GM21737 (cell line): ENCODE data around the gene OR2V1.
"Not testable (repeated sequence)": the region's sequence is repeated elsewhere in the genome, so short reads cannot be mapped to it uniquely, and the experiment has no call there.

ENCODE experiments used
- ATAC-seq: cut with Tn5 transposase; IDR thresholded peaks from one replicate; pipeline ENCODE4 v1.9.1; 2021; ENCODE audit warnings: mild to moderate bottlenecking, moderate library complexity; ENCODE audit not compliant: unreplicated experiment

The OR2V1 gene

DNA sequence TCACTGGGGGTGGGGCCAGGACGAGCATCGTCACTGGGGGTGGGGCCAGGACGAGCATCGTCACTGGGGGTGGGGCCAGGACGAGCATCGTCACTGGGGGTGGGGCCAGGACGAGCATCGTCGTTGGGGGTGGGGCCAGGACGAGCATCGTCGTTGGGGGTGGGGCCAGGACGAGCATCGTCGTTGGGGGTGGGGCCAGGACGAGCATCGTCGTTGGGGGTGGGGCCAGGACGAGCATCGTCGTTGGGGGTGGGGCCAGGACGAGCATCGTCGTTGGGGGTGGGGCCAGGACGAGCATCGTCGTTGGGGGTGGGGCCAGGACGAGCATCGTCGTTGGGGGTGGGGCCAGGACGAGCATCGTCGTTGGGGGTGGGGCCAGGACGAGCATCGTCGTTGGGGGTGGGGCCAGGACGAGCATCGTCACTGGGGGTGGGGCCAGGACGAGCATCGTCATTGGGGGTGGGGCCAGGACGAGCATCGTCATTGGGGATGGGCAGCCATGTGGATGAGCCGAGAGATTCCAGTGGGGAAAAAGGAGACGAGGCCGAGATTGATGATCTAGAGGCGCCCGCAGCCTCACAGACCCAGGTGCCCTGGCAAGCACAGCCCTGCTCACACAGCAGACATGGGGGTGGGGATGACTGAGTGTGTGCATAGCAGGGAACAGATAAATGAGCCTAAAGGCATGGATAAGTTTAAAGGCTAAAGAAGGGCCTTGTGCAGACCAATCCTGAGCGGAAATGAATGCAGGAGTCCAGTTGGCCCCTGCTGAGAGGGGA lies 30.0 kb upstream of the OR2V1 start:
- not testable (repeated sequence) for ATAC-seq

DNA sequence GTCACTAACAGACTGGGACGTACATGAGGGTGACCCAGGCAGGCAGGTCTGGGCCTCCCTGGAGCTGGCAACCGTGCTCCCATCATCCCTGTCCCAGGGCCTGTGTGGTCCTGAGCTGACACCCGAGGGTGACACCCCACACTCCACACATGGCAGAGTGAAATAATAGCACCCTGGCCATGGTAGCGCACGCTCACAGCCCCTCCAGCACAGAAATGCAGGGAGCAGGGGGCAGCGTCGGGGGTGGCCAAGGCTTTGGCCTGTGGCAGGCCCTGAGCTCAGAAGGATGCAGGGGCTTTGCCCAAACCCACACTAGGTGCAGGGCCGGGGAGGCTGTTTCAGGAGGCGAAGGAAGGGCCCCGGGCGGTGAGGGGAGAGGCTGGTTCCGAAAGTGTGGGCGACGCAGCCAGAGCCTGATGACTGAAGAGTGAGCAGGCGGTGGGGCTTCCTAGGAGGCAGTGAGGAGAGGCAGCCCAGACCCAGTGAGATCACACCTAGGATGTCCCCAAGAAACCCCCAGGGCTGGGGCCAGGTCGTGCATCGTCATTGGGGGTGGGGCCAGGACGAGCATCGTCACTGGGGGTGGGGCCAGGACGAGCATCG lies 29.3 kb upstream of the OR2V1 start:
- ATAC-seq: no peak

DNA sequence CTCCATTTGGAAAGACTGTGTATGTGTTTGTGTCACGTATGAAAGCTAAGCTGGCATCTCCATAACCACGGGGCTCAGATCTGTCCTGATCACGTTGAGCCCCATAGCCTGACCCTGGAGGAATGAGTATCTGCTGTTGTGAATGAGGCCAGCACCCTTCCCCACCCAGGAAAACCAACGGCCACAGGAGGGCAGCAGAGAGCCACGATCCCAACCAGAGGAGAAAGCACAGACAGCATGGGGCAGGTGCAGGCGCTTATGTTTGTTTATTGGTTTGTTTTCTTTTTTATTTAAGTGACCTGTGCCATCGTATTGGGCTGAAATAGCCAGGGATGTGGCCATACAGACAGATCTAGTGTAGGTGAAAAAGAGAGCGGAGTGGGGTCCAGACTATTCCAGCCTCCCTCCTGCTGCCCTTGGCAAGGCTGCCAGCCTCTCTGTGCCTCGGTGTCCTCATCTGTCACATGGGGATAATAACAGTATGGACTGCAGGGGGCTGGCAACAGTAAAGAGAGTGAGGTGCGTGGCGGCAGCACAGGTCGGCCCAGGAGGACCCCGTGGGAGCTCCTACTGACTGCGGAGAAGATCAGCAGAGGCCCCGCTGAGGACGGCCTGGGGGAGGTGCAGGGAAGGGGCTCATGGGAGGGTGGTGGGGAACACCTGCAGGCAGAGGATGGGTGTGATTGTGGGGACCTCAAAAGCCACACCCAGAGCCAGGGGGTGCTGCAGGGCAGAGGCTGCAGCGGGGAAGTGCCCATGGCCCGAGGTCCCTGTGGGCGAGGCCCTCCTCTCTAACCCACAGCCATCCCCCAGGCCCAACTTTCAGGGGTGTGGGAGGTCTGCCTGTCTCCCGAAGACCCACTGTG lies 28.6 kb upstream of the OR2V1 start:
- peak; percentile 67 for ATAC-seq

DNA sequence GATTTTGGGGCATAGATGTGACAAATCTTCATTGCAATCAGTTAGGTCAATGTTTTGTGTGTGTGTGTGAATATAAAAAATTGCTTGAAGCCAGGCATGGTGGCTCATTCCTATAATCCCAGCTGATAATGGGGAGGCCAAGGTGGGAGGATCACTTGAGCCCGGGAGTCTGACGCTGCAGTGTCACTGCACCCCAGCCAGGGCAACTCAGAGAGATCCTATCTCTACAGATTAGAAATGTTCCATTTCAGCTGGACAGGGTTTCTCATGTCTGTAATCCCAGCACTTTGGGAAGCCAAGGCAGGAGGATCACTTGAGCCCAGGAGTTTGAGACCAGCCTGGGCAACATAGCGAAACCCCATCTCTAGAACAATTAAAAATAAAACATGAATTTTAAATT lies 27.9 kb upstream of the OR2V1 start:
- ATAC-seq: no peak

DNA sequence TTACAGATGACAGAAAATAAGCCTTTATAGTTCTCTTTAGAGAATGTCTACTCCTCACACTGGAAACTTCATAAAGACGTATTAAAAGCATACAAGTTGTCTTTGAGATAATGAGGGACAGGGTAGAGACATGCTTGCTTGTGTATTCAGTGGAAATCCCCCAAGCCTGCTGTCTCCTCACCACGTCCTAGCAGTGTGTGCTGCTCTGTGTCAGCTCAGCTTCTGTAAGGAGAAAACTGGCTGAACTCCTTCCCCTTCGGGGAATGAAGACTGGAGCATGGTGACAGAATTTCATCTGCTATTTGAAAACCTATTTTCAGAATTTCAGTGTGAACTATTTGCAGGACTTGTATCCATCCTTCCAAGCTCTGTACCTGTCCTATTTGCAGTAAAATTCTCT lies 25.8 kb upstream of the OR2V1 start:
- no peak for ATAC-seq

DNA sequence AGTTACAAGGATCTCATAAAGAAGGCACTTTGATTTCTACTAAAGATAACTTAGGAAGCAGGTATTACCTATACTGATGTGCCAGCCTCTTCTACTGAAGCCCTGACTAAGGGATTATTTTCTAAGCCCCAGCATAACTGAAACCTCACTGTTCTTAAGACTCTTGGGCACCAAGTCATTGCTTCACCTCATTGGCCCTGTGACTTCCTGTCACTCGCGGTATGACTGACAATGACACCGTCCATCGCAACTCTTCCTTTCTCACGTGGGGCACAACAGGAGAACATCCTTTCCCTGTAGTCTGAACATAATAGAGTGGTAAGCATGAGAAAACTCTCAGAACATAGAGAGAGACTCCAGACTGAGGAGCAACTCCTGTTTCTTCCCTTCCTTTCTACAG lies 22.8 kb upstream of the OR2V1 start:
- no peak for ATAC-seq

DNA sequence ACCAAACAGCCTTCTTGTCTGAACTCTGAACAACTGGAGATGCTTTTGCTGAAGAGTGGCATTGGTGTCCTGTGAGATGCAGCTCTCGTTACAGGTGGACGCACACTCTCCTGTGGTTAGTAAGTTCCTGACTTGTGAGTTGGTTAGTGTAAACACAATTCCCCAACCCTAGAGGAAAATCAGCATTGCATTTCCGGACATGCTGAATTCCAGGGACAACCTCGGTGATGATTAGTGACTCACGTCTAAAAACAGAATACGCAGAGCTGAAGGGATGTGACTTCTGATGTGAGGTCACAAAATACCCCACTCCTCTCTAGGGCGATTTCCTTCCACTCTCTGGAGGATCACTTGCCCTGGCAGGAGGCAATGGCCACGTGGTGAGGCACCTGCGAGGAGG lies 21.4 kb upstream of the OR2V1 start:
- no peak for ATAC-seq

DNA sequence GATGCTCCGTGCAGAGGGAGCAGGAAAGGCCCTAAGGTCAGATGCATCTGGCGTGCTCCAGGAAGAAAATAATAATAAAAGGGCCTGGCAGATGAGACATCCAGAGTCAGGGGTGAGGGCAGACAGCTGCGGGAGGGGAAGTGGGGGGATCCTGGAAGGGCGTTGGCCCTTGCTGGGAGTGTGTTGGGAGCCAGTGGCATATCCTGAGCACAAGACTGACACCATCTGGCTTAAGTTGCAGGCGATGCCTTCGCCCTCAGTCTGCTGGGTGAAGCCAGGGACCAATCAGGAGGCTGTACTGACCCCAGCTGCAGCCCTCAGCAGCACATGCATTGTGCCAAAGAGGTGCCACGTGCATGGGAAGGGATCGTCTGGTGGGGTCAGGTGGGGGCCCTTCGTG lies 20.2 kb upstream of the OR2V1 start:
- ATAC-seq: no peak

DNA sequence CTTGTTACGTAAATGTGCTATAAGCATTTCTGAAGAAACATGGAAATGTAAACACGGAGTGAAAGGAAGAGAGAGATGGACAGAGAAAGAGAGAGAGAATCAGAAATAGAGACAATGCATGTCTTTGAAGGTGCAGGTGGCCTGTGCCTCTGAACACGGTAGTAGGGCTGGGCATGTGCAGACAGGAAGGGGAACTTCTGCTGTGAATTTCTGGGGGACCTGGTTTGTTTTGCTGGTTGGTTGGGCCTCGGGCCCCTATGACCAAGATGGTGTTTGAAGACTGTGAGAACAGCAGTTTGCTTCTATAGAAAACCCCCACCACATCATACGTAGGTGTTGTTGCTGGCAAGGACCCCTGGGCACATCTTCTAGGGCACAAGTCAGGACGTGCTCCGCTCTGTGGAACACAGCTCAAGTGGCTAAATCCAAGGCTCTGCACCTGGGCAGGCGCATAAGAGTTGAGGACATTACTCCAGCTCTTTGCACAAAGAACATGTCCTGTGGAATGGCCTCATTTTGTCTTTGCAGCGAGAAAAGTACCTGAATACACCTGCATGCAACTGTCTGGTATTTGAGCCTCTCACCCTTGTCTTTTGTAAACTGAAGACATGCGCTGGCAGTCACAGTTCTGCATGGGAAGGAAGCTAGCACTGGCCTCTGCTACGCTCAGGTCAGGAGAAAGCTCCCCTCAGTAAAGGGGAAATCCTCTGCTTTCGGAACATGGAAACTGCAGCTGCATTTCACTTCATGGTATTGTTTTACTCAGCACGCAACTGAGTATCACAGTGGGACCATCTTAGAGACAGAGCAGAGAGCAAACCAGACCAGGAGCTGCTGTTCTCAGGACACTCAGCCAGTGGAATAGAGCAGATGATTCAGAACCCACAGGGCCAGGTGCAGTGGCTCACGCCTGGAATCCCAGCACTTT lies 19.1 kb upstream of the OR2V1 start:
- ATAC-seq: peak; percentile 47

DNA sequence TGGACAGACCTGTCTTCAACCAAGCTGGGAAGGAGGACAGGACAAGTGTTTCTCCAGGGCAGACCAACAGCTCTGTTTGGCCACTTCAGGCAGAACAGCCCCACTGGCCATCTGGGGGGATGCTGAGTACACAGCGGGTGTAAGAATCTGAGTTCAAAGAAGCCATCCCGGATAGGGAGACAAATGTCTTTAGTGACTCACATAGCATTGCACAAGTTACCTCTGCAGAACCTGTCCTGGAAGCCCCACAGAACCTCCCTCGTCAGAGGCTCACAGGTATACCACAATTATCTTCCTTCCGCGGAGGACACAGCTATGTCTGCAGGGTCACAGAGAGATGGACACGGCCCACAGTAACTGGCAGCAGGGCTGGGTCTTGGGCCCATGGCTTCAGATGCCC lies 18.4 kb upstream of the OR2V1 start:
- no peak for ATAC-seq

DNA sequence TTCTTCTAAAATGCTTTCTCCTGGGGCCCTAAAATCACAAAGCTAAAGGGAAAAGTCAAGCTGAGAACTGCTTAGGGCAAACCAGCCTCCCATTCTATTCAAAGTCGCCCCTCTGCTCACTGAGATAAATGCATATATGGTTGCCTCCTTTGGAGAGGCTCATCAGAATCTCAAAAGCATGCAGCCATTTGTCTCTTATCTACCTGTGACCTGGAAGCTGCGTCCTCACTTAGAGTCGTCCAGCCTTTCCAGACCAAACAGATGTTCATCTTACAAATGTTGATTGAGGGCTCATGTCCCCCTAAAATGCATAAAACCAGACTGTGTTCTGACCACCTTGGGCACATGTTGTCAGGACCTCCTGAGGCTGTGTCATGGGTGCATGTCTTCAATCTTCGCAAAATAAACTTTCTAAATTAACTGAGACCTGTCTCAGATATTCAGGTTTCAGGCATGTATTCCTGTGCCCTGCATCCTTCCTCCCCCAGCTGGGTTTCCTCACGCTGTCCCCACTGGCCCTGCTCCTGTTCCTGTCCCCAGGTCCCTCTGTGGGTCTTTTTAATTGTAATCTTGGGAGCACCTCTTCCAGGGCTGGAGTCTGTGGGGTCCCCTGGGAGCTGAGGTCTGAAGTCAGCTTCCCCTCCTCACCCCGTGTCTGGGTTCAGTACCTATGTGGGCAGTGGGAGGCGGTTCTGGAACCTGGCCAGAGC lies 16.1 kb upstream of the OR2V1 start, which contains the start of gene OR2V2:
Gene OR2V2 (plus strand): TSS at position 660 of the 710 bp plus-strand sequence. CDS start 7,357 bp downstream, outside the sequence.
- ATAC-seq: not testable (repeated sequence)

DNA sequence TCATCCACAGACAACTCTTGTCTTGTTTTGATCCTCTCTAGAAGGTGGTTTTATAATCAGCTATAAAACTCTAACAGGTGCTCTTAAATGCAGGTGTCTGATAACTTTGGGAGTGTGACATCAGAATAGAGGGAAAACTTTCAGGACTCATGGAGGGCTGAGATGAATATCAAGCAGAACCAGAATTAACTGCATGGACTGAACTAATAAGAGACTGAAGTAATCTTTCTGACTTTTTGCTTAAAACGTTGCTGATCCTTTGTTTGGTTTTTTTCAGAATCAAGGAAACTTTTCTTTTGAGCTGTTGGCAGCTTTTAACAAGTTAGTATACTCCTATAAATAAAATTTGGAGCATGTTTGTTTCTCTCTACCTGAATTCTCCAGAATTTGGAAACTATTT lies 14.2 kb upstream of the OR2V1 start:
- no peak for ATAC-seq

DNA sequence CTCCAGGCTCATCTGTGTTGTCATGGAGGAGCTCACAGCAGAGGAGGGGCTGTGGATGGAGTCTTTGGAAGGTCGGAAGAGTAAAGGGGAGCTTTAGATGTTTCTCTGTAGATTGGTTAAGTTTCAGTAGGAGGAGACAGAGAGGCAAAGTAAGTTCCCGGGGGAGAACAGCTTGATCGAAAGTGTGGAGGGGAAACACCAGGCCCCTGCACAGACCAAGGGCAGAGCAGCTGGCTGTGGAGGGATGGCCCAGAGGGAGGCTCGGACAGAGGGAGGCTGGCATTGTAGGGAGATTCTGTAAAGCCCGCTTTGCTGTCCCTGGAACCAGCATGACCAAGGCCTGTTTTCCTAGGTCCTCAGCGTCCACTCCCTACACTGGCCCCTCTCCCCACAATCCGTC lies 11.1 kb upstream of the OR2V1 start:
- ATAC-seq: no peak

DNA sequence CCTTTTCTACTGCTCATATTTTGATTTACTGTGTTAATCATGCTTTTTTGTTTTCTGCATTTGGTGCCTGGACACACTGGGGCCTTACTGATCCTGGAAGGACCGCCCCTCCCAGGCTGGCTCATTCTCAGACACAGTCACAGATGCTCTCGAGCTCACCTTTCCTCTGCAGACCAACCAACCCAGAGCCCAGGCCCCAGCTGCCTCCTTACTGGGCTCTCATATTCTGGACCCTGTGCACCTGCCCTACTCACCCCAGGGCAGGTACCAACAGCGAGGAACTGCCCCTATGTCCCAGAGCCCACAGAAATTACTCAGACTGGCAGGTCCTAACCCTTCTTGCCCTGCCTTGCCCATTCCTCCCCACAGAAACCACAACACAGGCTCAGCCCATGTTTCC lies 9.8 kb upstream of the OR2V1 start:
- no peak for ATAC-seq

DNA sequence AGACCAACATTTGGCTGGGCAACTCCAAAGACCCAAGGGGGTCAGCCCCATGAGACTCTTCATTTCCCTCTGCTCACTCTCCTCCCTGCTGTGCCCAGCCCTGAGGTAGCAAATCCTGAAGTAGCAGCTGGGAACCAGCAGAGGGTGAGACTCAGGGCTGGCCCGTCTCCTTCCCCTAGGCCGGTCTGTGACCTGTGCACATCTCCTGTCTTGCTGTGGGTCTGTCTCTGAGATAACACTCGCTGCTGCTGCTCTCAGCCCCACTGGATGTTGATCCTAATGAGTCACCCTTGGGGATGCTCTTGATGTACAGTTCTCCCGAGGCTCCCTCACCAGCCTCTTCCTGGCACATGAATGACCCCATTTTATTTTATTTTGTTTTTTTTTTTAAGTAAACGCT lies 7.3 kb upstream of the OR2V1 start:
- ATAC-seq: no peak

DNA sequence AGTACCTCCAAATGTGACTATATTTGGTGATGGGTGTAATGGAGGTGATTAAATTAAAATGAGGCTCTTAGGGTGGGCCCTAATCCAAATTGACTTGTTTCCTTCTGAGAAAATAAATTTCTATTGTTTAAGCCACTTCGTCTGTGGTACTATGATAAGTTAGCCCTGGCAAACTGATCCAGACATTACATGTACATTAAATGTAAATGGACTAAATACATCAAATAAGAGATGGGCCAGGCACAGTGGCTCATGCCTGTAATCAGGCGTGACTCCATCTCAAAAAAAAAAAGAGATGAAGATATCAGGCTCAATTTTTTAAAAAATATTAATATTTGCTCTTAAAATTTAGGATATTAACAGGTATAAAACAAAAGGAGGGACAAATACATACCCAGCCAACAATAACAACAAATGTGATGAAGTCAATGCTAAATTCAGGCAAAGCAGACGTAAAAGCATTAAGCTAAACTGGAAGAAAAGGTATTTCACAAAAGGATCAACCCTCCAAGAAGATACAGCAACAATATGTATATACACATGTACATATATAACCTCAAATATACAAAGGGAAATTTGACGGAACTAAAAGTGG lies 5.5 kb upstream of the OR2V1 start:
- no peak for ATAC-seq

DNA sequence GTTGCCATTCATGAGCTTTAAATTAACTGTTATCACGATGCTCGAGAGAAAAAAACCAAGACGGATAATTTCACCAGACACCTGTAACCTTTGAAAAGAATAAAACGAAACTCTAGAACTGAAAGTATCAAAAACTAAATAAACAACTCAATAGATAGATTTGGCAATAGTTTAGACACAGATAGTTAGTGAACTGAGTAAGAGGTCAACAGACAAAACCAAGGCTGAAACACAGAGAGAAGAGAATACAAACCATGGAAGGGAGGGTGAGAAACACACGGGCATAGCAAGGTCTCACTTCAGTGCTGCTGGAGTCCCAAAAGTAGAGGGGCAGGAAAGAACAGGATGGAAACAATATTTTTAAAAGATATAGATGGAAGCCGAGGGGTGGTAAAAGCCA lies 3.3 kb upstream of the OR2V1 start:
- ATAC-seq: no peak

DNA sequence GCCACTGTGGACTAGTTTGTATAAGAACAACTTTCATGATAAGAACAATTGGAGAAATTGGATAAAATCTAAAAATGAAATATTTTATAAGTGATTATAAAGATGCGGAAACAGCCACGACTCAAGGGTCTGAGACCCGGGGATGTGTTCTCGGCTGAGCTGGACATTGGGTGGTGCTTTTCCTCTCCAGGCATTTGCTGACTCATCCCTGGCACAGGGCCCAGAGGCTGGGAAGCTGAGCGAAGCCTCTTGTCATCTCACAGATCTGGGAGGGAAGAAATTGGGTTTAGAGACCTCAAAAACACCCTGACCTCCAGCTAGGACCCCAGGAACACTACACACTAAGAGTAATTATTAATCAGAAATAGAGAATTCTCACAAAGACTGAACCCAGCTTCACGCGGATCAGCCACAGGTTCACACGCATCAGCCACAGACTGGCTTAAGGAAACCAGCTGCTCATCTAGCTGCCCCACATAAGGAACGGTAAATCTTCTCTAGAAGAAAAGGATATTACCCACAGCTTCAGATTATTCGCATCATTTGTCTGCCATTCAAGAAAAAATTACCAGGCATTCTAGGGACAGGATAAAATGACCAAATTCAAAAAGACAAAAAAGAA lies 2.8 kb upstream of the OR2V1 start:
- ATAC-seq: no peak

DNA sequence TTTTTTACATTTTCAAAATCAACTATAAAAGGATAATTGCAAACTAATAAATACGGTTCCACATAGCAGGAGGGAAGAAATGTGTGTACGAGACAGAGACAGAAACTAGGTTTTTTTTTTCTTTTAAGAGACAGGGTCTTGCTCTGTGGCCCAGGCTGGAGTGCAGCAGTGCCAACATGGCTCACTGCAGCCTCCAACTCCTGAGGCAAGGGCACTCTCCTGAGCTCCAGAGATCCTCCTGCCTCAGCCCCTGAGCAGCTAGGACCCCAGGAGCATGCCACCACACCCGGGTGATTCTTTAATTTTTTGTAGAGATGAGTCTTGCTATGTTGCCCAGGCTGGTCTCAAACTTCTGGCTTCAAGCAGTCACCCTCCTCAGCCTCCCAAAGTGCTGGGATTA lies 2.1 kb upstream of the OR2V1 start:
- ATAC-seq: no peak
